Heart left ventricle (tissue), 16 donors: ENCODE results near the gene ADAM19. TPM values are rescaled to one million over a fixed set of nuclear protein-coding genes. Genes with fewer than 3 reads are reported as not detected.

Source experiments
- ATAC-seq, 4 donors: fragments of 200-7000 bp; cut with Tn5 transposase; one replicate each; pipeline ENCODE4 v1.9.1; 2020 to 2022; ENCODE audit warnings: moderate library complexity in 4 of 4, mild to moderate bottlenecking in 3 of 4, moderate number of reproducible peaks in 1 of 4
- DNase-seq, 5 donors: peaks; one replicate each; pipeline ENCODE4 v3.0.0-alpha.2; 2020
- H3K27ac ChIP-seq, 12 donors: fragments of 200-600 bp; sonication (generic) in 4 of 12; one replicate each; pipeline versions ENCODE4 v1.5.0 to v1.8.0; 2016 to 2022; ENCODE audit warnings: mild to moderate bottlenecking in 2 of 12
- H3K27me3 ChIP-seq, 9 donors: fragments of 200-600 bp; sonication (generic) in 2 of 9; one replicate each; pipeline versions ENCODE4 v1.5.1 to v1.8.0; 2016 to 2022; ENCODE audit warnings: mild to moderate bottlenecking in 3 of 9
- H3K36me3 ChIP-seq, 9 donors: fragments of 200-600 bp; sonication (generic) in 2 of 9; one replicate each; pipeline versions ENCODE4 v1.5.0 to v1.8.0; 2018 to 2022; ENCODE audit warnings: mild to moderate bottlenecking in 2 of 9
- H3K4me1 ChIP-seq, 12 donors: fragments of 200-600 bp; sonication (generic) in 4 of 12; one replicate each; pipeline versions ENCODE4 v1.5.0 to v1.8.0; 2016 to 2022; ENCODE audit warnings: mild to moderate bottlenecking in 3 of 12
- H3K4me3 ChIP-seq, 12 donors: fragments of 200-600 bp; sonication (generic) in 4 of 12; one replicate each; pipeline versions ENCODE4 v1.5.0 to v1.8.0; 2017 to 2022; ENCODE audit warnings: mild to moderate bottlenecking in 9 of 12, moderate library complexity in 4 of 12
- H3K9me3 ChIP-seq, 12 donors: fragments of 200-600 bp; sonication (generic) in 4 of 12; one replicate each; pipeline versions ENCODE4 v1.5.0 to v1.8.0; 2016 to 2022; ENCODE audit warnings: mild to moderate bottlenecking in 1 of 12
- CTCF ChIP-seq, 12 donors: fragments of 200-600 bp; sonication (generic) in 4 of 12; IDR thresholded peaks; one replicate each; pipeline versions ENCODE4 v1.5.0 to v1.8.0; 2018 to 2022; ENCODE audit warnings: antibody characterized with exemption in 12 of 12, mild to moderate bottlenecking in 5 of 12
- POLR2A ChIP-seq, 2 donors: fragments of 450-650 bp; IDR thresholded peaks; one replicate each; pipeline ENCODE4 v1.6.1; 2017; ENCODE audit warnings: antibody characterized with exemption in 2 of 2, mild to moderate bottlenecking in 2 of 2, moderate library complexity in 2 of 2
- WGBS, 4 donors: extraction: QIAGEN DNeasy Blood & Tissue Kit in 2 of 4; methylation state at CpG; one replicate each; pipeline versions ENCODE4 v1.1.5 to v1.1.7; 2013 to 2018; 5-methylcytosine and 5-hydroxymethylcytosine counted together
- intact Hi-C, 10 donors: fragments of 100-400 bp; cut with DNase I; formaldehyde crosslinking; loops; one replicate each; pipeline versions ENCODE4 v1.11.1 to v1.14.2; 2022
- polyA plus RNA-seq, 2 donors: library from polyadenylated mRNA; stranded (reverse); fragments of 200-250 nt; gene quantifications; one replicate each; pipeline ENCODE4 v1.2.3, GENCODE V29; 2013
- total RNA-seq, 9 donors: library from RNA; depleted of rRNA in 2 of 9; stranded (reverse); fragments of >200 nt in 2 of 9; fragmentation: NEBNext Ultra II Directional in 3 of 9; extraction: Animal tissue kit (Norgen Biotek cat#: 25700) in 3 of 9; gene quantifications; one replicate each; pipeline versions ENCODE4 v1.1.0 to v1.2.4, GENCODE V29; 2016 to 2023
- donor health status: ischemic (EF 13 %, LVEDD 7.1; RV severe dilation, severe dysfunction).
- donor health status: healthy with polysubstance abuse.
- donor health status: DM: no; HTN: yes; CAD: no.
- donor health status: DM: no; HTN: no; CAD: no.
- donor health status: ischemic (EF 25% LVEDD 6.9; RV normal size, moderate dysfunction).
- donor health status: ischemic (EF 25% LVEDD 5.7; RV mildly dilated, moderate dysfunction).
- donor health status: healthy.
- donor health status: DM: yes; HTN: yes; CAD: no.
- donor health status: ischemic (EF 35%, LVEDD 5.7; RV mildly dilated, moderate dysfunction).
- donor health status: nonischemic (EF 11% LVEDD 7.7; RV severe dilation, severe dysfunction).
- donor health status: DM: yes; HTN: yes; CAD: no.
- donor health status: PGD.
- donor health status: ischemic (EF 29% LVEDD 5.4; RV normal size, mild dysfunction).
- donor health status: nonischemic (EF 23%, LVEDD 6.1; RV moderate dilation, normal function).

Gene ADAM19
- total and polyA plus RNA-seq, 11 donors: 6.5 to 47.6 (median 19.0) TPM

GRCh38 chr5:157556615-157557418 lies 18.8 kb downstream of the ADAM19 start:
- H3K4me3 ChIP-seq: no peak overlapping the region
- H3K4me1 ChIP-seq: peaks cover 4 to 72% (median 57%) of the 10 kb centered on the region in 12 donors
- H3K9me3 ChIP-seq: no peaks in the 10 kb centered on the region
- DNase-seq (no peak), ATAC-seq (no peak)
- WGBS, 4 donors: 94 to 97% (median 95%) methylated on average over 8 of the region's 8 CpGs
- intact Hi-C loops: no loop called here
- peaks cover 0 to 6% (median 0%) of the 10 kb centered on the region in 9 donors for H3K36me3 ChIP-seq
- no peak for TF ChIP-seq POLR2A (IDR thresholded peaks at IDR 0.05)
- no peak for TF ChIP-seq CTCF (IDR thresholded peaks at IDR 0.05)
- H3K27ac ChIP-seq: peak overlapping the region in 2 of 12 donors; percentile 61 to 74
- H3K27me3 ChIP-seq: no peaks in the 10 kb centered on the region

GRCh38 chr5:157555037-157555640 lies 20.4 kb downstream of the ADAM19 start:
- peak in 2 of 4 donors; percentile 11 to 16 for ATAC-seq
- TF ChIP-seq POLR2A (IDR thresholded peaks at IDR 0.05) (no peak), CTCF (IDR thresholded peaks at IDR 0.05) (no peak)

DNA sequence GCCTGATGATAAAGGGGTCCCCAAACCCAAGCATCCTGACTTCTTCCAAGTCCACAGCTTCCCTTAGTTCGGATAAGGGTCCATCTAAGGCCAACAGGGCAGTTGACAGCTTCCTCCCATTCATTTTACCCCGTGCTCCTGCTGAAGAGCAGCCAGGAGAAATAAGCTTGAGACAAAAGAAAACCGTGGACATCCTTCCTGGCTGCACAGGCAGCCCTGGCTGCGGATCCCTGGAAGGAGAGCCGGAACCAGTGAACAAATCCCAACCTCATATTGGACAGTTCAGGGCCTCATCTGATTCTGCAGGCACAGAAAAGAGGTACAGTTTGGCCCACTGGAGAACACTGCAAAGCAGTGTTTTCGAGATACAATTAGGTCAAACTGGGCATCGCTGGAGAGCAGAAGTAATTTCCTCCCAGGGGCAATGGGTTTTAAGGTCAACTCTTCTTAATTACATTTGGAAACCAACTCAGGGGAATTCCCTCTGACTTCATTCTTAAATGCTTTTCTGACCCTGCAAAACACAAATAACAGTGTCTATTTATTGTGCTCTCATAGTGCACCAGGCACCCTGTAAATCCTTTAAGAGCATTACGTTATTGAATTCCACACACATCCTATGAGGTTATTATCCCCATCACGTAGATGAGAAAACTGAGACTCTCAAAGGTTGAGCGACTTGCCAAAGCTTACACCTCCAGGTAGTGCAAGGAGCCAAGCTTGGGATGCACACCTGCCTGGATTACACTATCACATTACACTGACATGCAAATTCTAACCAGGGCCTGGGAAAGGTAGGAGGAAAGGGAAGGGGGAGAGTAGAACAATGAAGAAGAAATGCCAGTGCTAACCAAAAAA lies 21.2 kb downstream of the ADAM19 start:
- no peaks in the 10 kb centered on the region for H3K9me3 ChIP-seq
- TF ChIP-seq POLR2A (IDR thresholded peaks at IDR 0.05): no peak
- intact Hi-C loops: no loop called here
- H3K27ac ChIP-seq: peak overlapping the region in 9 of 12 donors; percentile 27 to 74 (median 50)
- H3K4me1 ChIP-seq: peaks cover under 1 to 67% (median 45%) of the 10 kb centered on the region in 12 donors
- DNase-seq: no peak
- no peaks in the 10 kb centered on the region for H3K27me3 ChIP-seq
- H3K4me3 ChIP-seq: no peak overlapping the region
- 27 to 43% (median 34%) methylated on average over 10 of the region's 10 CpGs for WGBS, 4 donors
- peaks cover 0 to 6% (median 0%) of the 10 kb centered on the region in 9 donors for H3K36me3 ChIP-seq
- peak in 3 of 4 donors; percentile 16 to 59 (median 18) for ATAC-seq

More at GRCh38 chr5:157555037-157555640, 20.4 kb downstream of the ADAM19 start:
- Histone ChIP-seq H3K4me3 (no peak overlapping the region), H3K4me1 (peaks cover 0 to 64% (median 43%) of the 10 kb centered on the region in 12 donors), H3K27ac (peak overlapping the region in 9 of 12 donors; percentile 1 to 74 (median 50)), H3K36me3 (peaks cover 0 to 6% (median 0%) of the 10 kb centered on the region in 9 donors), H3K27me3 (no peaks in the 10 kb centered on the region), H3K9me3 (no peaks in the 10 kb centered on the region)
- no peak for DNase-seq
- 41 to 53% (median 46%) methylated on average over 4 of the region's 4 CpGs for WGBS, 4 donors
- intact Hi-C loops: no loop called here

GRCh38 chr5:157552650-157553049 lies 22.9 kb downstream of the ADAM19 start:
- TF ChIP-seq CTCF (IDR thresholded peaks at IDR 0.05) (no peak), POLR2A (IDR thresholded peaks at IDR 0.05) (no peak)
- intact Hi-C loops: no loop called here

More at GRCh38 chr5:157552650-157553049, 22.9 kb downstream of the ADAM19 start:
- Histone ChIP-seq H3K4me3 (no peak overlapping the region), H3K4me1 (peaks cover 4 to 69% (median 51%) of the 10 kb centered on the region in 12 donors), H3K36me3 (peaks cover 0 to 6% (median 0%) of the 10 kb centered on the region in 9 donors), H3K27me3 (no peaks in the 10 kb centered on the region), H3K9me3 (no peaks in the 10 kb centered on the region), H3K27ac (no peak overlapping the region)
- no peak for ATAC-seq
- DNase-seq: no peak
- 87 to 95% (median 92%) methylated on average over 1 of the region's 1 CpG for WGBS, 4 donors
